Fibroblast of skin of left quadriceps (primary cell): ENCODE measurements around the gene FBXO33.
A peak's percentile ranks its signal among the peaks of the same experiment; 100 is the strongest.

Source experiments
- DNase-seq, 2 experiments: peaks; one replicate each; pipeline ENCODE4 v3.0.0-alpha.2; 2013; ENCODE audit warnings: low read depth in 2 of 2

Gene FBXO33

GRCh38 chr14:39430762-39431415 lies 1.3 kb downstream of the FBXO33 start:
- no peak for DNase-seq

GRCh38 chr14:39428118-39428517 lies 4.1 kb downstream of the FBXO33 start:
- DNase-seq, result no peak

- DNase-seq, result peak; percentile 32 to 42
These were observed 5.6 kb downstream of the FBXO33 start for GRCh38 chr14:39426605-39427004.

GRCh38 chr14:39425947-39426346 lies 6.3 kb downstream of the FBXO33 start:
- no peak for DNase-seq

- no peak for DNase-seq
These were observed 8.4 kb downstream of the FBXO33 start for GRCh38 chr14:39423793-39424192.

GRCh38 chr14:39422243-39422642 lies 10.0 kb downstream of the FBXO33 start:
- DNase-seq, result no peak

GRCh38 chr14:39419272-39419671 lies 13.0 kb downstream of the FBXO33 start:
- no peak for DNase-seq

- DNase-seq, result no peak
These were observed 15.2 kb downstream of the FBXO33 start for GRCh38 chr14:39417014-39417413.

- no peak for DNase-seq
These were observed 16.2 kb downstream of the FBXO33 start for GRCh38 chr14:39416072-39416471.

GRCh38 chr14:39406560-39406959 lies 25.7 kb downstream of the FBXO33 start:
- no peak for DNase-seq

- no peak for DNase-seq
These were observed 33.9 kb downstream of the FBXO33 start for GRCh38 chr14:39398382-39398781.

GRCh38 chr14:39396448-39396847 lies 35.8 kb downstream of the FBXO33 start:
- DNase-seq, result no peak

GRCh38 chr14:39395555-39396254 lies 36.5 kb downstream of the FBXO33 start:
- no peak for DNase-seq

- DNase-seq, result no peak
These were observed 38.9 kb downstream of the FBXO33 start for GRCh38 chr14:39393289-39393688.

- no peak for DNase-seq
These were observed 48.1 kb downstream of the FBXO33 start for GRCh38 chr14:39384177-39384576.

GRCh38 chr14:39383741-39384140 lies 48.5 kb downstream of the FBXO33 start:
- no peak for DNase-seq

- DNase-seq, result no peak
These were observed 49.1 kb downstream of the FBXO33 start for GRCh38 chr14:39383026-39383660.

- DNase-seq, result no peak
These were observed 49.8 kb downstream of the FBXO33 start for GRCh38 chr14:39382463-39382862.

- DNase-seq, result no peak
These were observed 50.9 kb downstream of the FBXO33 start for GRCh38 chr14:39381366-39381765.

- DNase-seq, result no peak
These were observed 55.4 kb downstream of the FBXO33 start for GRCh38 chr14:39376667-39377403.

GRCh38 chr14:39374851-39375250 lies 57.4 kb downstream of the FBXO33 start:
- peak; percentile 73 to 76 for DNase-seq

- peak; percentile 20 to 23 for DNase-seq
These were observed 59.6 kb downstream of the FBXO33 start for GRCh38 chr14:39372656-39373055.
